C4-2B (cell line): Measurements from ENCODE around the gene ATXN1.

Source experiments
- H3K27ac ChIP-seq: fragments of 450-650 bp; 2 replicates; pipeline ENCODE4 v1.5.1; 2017
- CTCF ChIP-seq: fragments of 450-650 bp; conservative IDR thresholded peaks from 2 replicates; pipeline ENCODE4 v1.5.1; 2017; ENCODE audit warnings: mild to moderate bottlenecking
- ZFX ChIP-seq: fragments of 450-650 bp; IDR thresholded peaks from 2 replicates; pipeline ENCODE4 v1.6.1; 2017

The ATXN1 gene

GRCh38 chr6:16372029-16372776, 389.1 kb downstream of the ATXN1 start:
- H3K27ac ChIP-seq, result no peak overlapping the region
- TF ChIP-seq ZFX (no peak), CTCF (no peak)

- no peak overlapping the region for H3K27ac ChIP-seq
- no peak for TF ChIP-seq ZFX
- no peak for TF ChIP-seq CTCF
These were observed 389.9 kb downstream of the ATXN1 start for GRCh38 chr6:16371401-16371800.

GRCh38 chr6:16370943-16371342, 390.3 kb downstream of the ATXN1 start:
- TF ChIP-seq CTCF, result no peak
- TF ChIP-seq ZFX, result no peak
- H3K27ac ChIP-seq, result no peak overlapping the region

GRCh38 chr6:16369989-16370388, 391.3 kb downstream of the ATXN1 start:
- TF ChIP-seq CTCF (no peak), ZFX (no peak)
- no peak overlapping the region for H3K27ac ChIP-seq

- H3K27ac ChIP-seq, result no peak overlapping the region
- TF ChIP-seq ZFX (no peak), CTCF (no peak)
These were observed 392.0 kb downstream of the ATXN1 start for GRCh38 chr6:16369140-16369745.

GRCh38 chr6:16367571-16367970, 393.7 kb downstream of the ATXN1 start:
- H3K27ac ChIP-seq, result no peak overlapping the region
- TF ChIP-seq ZFX, result no peak
- no peak for TF ChIP-seq CTCF

- TF ChIP-seq ZFX (no peak), CTCF (no peak)
- no peak overlapping the region for H3K27ac ChIP-seq
These were observed 397.5 kb downstream of the ATXN1 start for GRCh38 chr6:16363749-16364148.
